Loucy (cell line): ENCODE results near the gene KRTAP5-1.

ENCODE experiments used
- CTCF ChIP-seq: fragments of 200-600 bp; sonication (generic); conservative IDR thresholded peaks from 2 replicates; pipeline ENCODE4 v1.5.1; 2014; ENCODE audit warnings: mild to moderate bottlenecking, antibody characterized with exemption, low read length
- EZH2phosphoT487 ChIP-seq: fragments of 200-600 bp; IDR thresholded peaks from 2 replicates; pipeline ENCODE4 v1.6.1; 2018; ENCODE audit warnings: antibody characterized with exemption, mild to moderate bottlenecking, moderate library complexity, borderline replicate concordance

GRCh38 chr11:1560002-1560648 is 25.0 kb downstream of the KRTAP5-1 start:
- TF ChIP-seq CTCF (no peak), EZH2phosphoT487 (no peak)
